H54 (cell line): ENCODE data around the gene MUC5B.

Experiments used
- DNase-seq: peaks from one replicate; pipeline ENCODE4 v3.0.0; 2011; ENCODE audit warnings: low spot score, mixed read lengths; ENCODE audit not compliant: insufficient read length
- FAIRE-seq: peaks from 3 replicates; lab custom pipeline; 2011; peaks lifted over from hg19 to GRCh38; lab: Jason Lieb, UNC
- POLR2A ChIP-seq: IDR thresholded peaks from 2 replicates; pipeline ENCODE4 v1.6.1; 2011; ENCODE audit warnings: low read depth, mild to moderate bottlenecking, low read length

Gene MUC5B

GRCh38 chr11:1300569-1301187 lies 77.8 kb downstream of the MUC5B start:
- DNase-seq: no peak
- no peak for FAIRE-seq
- TF ChIP-seq POLR2A: no peak

DNA sequence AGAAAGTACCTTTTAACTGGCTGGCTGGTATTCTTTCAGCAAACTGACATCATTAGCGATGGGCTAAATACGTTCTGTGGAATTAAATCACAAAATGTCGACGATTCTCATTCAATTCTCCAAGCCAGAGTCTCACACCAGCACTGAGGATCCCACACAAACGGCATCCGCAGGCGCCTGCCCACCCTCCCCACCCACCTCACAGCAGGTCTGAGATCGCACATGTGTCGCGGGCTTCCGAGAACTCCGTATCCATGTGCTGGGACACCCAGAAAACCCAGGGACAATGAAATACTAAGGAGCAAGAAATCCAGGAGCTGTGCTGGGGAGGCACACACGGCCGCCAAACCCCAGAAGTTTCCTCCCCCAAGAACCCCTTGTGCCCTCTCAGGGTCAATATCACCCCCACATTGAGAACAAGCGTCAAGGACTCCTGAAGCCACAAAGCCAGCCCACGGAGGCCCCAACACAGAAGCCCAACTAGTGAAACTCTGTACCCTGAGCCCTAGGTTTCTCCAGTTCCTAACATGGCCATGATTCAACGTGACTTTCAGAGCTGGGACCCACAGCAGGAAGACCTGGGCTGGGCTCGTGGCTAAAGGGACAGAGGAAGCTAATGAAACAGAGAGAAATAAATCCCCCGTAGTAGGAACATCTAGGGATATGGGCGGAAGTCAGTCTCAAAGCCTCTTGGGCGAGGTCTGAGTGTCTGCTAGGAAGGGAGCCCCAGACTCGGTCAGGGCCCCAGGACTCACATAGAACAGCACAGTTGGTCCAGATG lies 78.5 kb downstream of the MUC5B start:
- TF ChIP-seq POLR2A: no peak
- DNase-seq: no peak

GRCh38 chr11:1302041-1302460 lies 79.2 kb downstream of the MUC5B start:
- TF ChIP-seq POLR2A: no peak

More for the DNA sequence above, 78.5 kb downstream of the MUC5B start:
- no peak for FAIRE-seq

GRCh38 chr11:1302461-1303125 lies 79.7 kb downstream of the MUC5B start:
- no peak for DNase-seq
- FAIRE-seq: no peak
- no peak for TF ChIP-seq POLR2A

More at GRCh38 chr11:1302041-1302460, 79.2 kb downstream of the MUC5B start:
- no peak for DNase-seq
- no peak for FAIRE-seq

GRCh38 chr11:1303126-1303821 lies 80.4 kb downstream of the MUC5B start:
- no peak for TF ChIP-seq POLR2A
- peak; percentile 82 for DNase-seq
- FAIRE-seq: no peak

DNA sequence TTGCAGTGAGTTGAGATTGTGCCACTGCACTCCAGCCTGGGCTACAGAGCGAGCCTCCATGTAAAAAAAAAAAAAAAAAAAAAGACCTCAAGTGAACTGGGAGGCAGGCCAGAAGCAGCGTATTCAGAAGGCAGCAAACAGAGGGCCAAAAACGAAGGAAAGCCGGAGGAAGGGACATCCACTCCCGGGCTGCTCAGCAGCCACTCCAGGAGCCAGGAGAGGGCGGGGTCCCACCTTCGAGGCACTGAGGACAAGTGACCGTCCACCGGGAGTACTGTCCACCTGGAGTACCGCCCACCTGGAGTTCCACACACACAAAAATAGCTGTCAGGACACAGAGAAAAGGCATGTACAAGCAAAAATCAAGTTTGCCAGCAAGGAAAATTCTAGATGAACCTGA lies 81.1 kb downstream of the MUC5B start:
- no peak for TF ChIP-seq POLR2A
- DNase-seq (no peak), FAIRE-seq (no peak)

GRCh38 chr11:1304380-1304779 lies 81.5 kb downstream of the MUC5B start:
- FAIRE-seq (no peak), DNase-seq (no peak)
- TF ChIP-seq POLR2A: no peak

DNA sequence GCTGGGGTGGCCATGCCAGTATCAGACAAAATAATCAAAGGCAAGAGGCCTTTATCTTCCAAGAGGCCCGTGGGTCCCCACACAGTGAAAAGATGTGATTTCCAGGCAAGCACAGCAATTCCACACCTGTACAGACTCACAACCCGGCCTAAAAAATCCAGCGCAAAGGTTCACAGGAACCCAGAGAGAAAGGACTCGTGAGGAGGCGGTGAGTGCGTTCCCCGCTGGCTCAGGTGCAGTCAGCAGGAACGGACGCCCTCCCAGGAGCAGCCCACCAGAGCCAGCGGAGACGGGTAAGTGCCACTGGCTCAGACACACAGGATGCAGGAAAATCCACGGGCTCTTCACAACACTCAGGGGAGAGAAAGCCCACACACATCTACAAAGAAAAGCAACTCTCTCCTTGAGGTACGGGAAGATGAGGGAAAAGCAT lies 82.2 kb downstream of the MUC5B start:
- no peak for DNase-seq
- TF ChIP-seq POLR2A: no peak
- no peak for FAIRE-seq

GRCh38 chr11:1305501-1306056 lies 82.7 kb downstream of the MUC5B start:
- no peak for FAIRE-seq
- no peak for DNase-seq
- no peak for TF ChIP-seq POLR2A

GRCh38 chr11:1306186-1307162 lies 83.6 kb downstream of the MUC5B start:
- FAIRE-seq: no peak
- DNase-seq: no peak
- TF ChIP-seq POLR2A: no peak

- TF ChIP-seq POLR2A: no peak
- FAIRE-seq (no peak), DNase-seq (no peak)
These were observed 84.5 kb downstream of the MUC5B start for GRCh38 chr11:1307163-1307870.
